ENCODE results near the gene CCDC106.

Gene CCDC106

GRCh38 chr19:55689411-55690108, 41.5 kb downstream of the CCDC106 start:
- H3K4me3 ChIP-seq (ENCODE audit: low read length): no peak overlapping the region
- no peak for DNase-seq (ENCODE audit: low read depth, low spot score)

- no peak overlapping the region for H3K4me3 ChIP-seq (ENCODE audit: low read length)
- no peak for DNase-seq (ENCODE audit: low read depth, low spot score)
Measured at GRCh38 chr19:55690109-55690768, 42.2 kb downstream of the CCDC106 start.

DNA sequence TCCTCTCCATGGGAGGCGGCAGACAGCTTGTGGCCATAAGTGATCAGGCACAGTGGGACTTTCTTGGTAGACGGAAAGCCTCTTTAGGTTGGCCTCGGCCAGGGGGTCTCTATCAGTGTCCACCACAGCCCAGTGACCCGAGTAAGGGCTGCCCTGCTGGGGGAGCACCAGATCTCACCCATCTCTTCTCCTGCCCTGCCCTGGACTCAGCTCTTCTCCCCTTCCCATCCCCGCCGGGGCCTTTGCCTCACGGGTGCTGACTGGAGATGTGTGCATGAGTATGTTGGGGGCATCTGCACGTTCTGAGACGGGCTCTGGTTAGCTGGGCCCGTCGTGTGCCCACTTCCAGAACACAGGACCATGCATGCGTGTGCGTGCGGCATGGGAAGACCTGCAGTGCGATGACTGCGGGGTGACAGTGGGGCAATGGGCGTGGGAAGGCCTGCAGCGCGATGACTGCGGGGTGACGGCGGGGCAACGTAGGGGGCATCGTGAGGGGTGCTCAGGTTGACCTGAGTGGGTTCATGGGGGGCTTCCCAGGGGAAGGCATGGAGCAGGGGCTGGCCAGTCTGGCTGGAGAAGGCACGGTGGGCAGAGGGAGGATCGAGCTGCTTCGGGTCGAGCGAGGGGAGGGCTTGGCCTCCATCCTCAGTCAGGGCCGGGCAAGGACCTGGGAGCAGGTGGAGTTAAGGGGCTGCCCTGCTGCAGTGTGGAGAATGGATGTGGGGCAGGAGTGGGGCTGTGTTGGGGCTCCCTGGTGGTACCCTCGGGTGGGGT, 42.9 kb downstream of the CCDC106 start:
- DNase-seq (ENCODE audit: low read depth, low spot score): no peak

GRCh38 chr19:55691561-55692481, 43.8 kb downstream of the CCDC106 start:
- H3K4me3 ChIP-seq (ENCODE audit: low read length): no peak overlapping the region
- DNase-seq (ENCODE audit: low read depth, low spot score): no peak

More for the DNA sequence above, 42.9 kb downstream of the CCDC106 start:
- no peak overlapping the region for H3K4me3 ChIP-seq (ENCODE audit: low read length)

DNA sequence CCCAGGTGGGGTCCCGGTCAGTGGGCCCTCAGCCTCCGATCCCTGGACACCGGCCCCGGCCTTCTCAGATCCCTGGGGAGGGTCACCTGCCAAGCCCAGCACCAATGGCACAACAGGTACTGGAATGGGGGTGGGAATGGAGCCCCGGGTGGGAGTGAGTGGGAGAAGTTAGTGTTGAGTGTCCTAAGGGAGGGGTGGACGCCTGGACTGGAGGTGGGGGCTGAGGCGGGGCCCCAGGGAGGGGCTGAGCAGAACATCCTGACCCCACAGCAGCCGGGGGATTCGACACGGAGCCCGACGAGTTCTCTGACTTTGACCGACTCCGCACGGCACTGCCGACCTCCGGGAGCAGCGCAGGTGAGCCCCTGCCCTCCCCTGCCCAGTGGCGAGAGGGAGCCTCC, 44.7 kb downstream of the CCDC106 start:
- H3K4me3 ChIP-seq (ENCODE audit: low read length): no peak overlapping the region
- DNase-seq (ENCODE audit: low read depth, low spot score): no peak

- no peak overlapping the region for H3K4me3 ChIP-seq (ENCODE audit: low read length)
- no peak for DNase-seq (ENCODE audit: low read depth, low spot score)
Measured at GRCh38 chr19:55693336-55693974, 45.4 kb downstream of the CCDC106 start.

- no peak overlapping the region for H3K4me3 ChIP-seq (ENCODE audit: low read length)
- no peak for DNase-seq (ENCODE audit: low read depth, low spot score)
Measured at GRCh38 chr19:55694241-55694655, 46.2 kb downstream of the CCDC106 start.

GRCh38 chr19:55694656-55695491, 46.9 kb downstream of the CCDC106 start:
- H3K4me3 ChIP-seq (ENCODE audit: low read length): no peak overlapping the region
- no peak for DNase-seq (ENCODE audit: low read depth, low spot score)

DNA sequence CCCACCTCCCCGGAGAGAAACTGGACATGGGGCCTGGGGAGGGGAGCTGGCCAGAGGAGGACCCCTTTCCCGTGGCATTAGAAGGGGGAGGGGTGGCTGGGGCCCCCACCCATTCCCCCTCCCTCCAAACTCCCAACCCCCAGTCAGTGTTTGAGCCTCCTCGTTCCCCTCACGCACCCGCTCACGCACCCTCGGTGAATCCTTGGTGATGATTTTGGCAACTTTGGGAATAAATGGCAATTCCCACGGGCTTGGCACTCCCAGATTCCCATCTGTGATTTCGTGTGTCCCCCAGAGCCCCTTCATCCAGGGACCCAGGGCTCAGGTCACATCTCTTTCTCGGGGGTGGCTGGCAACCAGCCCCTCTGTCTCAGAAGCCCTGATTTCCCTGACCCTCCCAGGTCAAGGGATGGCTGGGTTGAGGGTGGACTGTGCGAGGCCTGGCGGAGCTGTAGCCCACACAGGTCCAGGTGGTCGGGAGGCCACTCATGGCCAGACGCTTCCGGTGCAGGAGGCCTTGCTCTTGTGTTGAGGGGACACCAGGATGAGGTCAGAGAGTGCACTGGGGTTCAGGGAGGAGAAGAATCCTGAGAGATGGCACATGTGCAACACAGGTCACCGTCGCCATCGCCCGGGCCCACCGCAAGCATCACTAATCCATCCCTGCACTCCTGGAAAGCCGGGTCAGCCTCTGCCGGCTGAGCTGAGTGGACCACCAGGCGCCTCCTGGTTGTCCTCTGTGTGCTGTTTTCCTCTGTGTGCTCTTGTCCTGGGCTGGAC, 47.7 kb downstream of the CCDC106 start:
- DNase-seq (ENCODE audit: low read depth, low spot score): no peak
- no peak overlapping the region for H3K4me3 ChIP-seq (ENCODE audit: low read length)

- no peak for DNase-seq (ENCODE audit: low read depth, low spot score)
Measured at GRCh38 chr19:55696301-55697068, 48.5 kb downstream of the CCDC106 start.

GRCh38 chr19:55697069-55697440, 49.0 kb downstream of the CCDC106 start:
- no peak overlapping the region for H3K4me3 ChIP-seq (ENCODE audit: low read length)

More at GRCh38 chr19:55696301-55697068, 48.5 kb downstream of the CCDC106 start:
- no peak overlapping the region for H3K4me3 ChIP-seq (ENCODE audit: low read length)

GRCh38 chr19:55697698-55698097, 49.7 kb downstream of the CCDC106 start:
- no peak overlapping the region for H3K4me3 ChIP-seq (ENCODE audit: low read length)
- DNase-seq (ENCODE audit: low read depth, low spot score): no peak

More at GRCh38 chr19:55697069-55697440, 49.0 kb downstream of the CCDC106 start:
- no peak for DNase-seq (ENCODE audit: low read depth, low spot score)

DNA sequence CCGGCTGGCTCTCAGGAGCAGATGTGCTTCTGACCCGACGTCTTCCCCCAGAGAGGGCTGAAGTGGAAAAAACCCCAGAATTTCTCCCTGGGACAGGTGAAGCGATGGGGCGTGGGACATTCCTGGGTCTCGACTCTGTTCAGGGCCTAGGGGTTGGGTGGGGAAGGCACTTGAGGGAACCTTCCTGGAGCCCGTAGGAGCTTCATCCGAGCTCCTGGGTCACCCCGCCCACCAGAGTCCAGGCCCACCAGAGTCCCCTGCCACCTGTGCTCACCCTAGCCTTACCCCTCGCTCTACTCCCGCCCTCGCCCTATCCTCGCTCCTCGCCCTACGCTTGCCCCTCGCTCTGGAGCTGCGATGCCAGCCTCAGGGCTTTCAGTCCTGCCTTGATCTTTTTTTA, 50.2 kb downstream of the CCDC106 start:
- H3K4me3 ChIP-seq (ENCODE audit: low read length): no peak overlapping the region
- DNase-seq (ENCODE audit: low read depth, low spot score): no peak

DNA sequence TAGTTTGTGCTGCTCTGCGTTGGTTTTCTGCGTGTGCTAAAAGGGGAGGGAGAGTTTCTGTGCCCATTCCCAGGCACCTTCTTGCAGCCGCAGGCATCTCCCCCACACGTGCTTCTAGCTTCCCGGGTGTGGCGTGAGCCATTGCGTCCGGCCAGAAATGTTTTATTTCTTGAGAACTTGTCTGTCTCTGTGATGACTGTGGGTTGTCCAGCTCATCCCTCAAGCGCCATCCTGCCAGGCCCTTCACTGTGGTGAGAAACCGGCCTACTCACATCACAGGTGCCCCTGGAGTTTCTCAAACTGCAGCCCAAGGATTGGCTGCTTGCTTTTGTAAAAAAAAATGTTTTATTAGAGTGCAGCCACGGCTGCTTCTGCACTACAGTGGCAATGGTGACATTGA, 51.2 kb downstream of the CCDC106 start:
- DNase-seq (ENCODE audit: low read depth, low spot score): no peak
- no peak overlapping the region for H3K4me3 ChIP-seq (ENCODE audit: low read length)

DNA sequence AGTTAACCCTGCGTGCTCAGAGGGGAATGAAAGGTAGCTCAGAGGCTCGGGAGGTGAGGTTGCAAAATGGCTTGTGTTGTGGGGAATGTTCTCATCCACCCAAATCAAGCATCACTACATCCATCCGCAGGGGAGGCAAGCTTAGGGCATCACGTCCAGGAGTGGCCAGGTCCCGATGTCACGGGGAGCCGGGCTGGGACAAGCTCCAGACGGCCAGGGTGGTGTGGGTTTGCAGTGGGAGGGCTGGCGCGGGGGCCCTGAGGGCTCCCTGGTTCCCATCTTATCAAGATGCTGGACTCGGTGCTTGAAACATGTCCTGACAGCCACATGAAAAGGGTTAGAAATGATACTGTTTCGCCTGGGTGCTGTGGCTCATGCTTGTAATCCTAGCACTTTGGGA, 52.8 kb downstream of the CCDC106 start:
- DNase-seq (ENCODE audit: low read depth, low spot score): no peak
- H3K4me3 ChIP-seq (ENCODE audit: low read length): no peak overlapping the region

DNA sequence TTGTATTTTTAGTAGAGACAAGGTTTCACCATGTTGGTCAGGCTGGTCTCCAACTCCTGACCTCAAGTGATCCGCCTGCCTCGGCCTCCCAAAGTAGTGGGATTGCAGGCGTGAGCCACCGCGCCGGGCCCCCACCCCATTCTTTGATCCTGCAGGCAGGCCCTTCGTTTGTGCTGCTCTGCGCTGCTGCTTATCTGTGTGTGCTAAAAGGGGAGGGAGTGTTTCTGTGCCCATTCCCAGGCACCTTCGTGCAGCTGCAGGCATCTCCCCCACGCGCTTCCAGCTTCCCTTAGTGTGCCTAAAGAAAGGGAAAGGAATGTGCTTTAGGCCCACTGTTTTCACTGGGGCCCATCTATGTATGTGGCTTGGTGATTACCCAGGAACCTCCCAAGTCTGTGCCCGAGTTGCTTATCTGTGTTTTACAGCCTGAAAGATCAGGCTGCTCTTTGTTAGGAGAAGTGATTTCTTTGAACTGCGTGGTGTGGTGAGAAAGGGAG, 54.2 kb downstream of the CCDC106 start:
- no peak overlapping the region for H3K4me3 ChIP-seq (ENCODE audit: low read length)
- DNase-seq (ENCODE audit: low read depth, low spot score): no peak

All from Jurkat, Clone E6-1 (cell line).